ENCODE results near the gene PPP4R4. TPM values are rescaled to one million over a fixed set of nuclear protein-coding genes. Genes with fewer than 3 reads are reported as not detected.

Gene PPP4R4
- total RNA-seq, 2 donors from 2014 or later: 0.22 to 0.75 TPM

- Histone ChIP-seq H3K27me3 (no peaks in the 10 kb centered on the region), H3K36me3 (no peaks in the 10 kb centered on the region), H3K9me3 (peaks cover 0 to 4% of the 10 kb centered on the region in 2 donors), H3K4me1 (peaks cover 0 to 8% of the 10 kb centered on the region in 2 donors), H3K4me3 (no peak overlapping the region), H3K27ac (no peak overlapping the region)
- no peak for TF ChIP-seq CTCF (IDR thresholded peaks at IDR 0.05)
- DNase-seq (ENCODE audit: low spot score): no peak
Observed at GRCh38 chr14:94312481-94313246, 138.5 kb downstream of the PPP4R4 start.

GRCh38 chr14:94313991-94314655 lies 140.0 kb downstream of the PPP4R4 start:
- Histone ChIP-seq H3K36me3 (no peaks in the 10 kb centered on the region), H3K4me1 (peaks cover 0 to 8% of the 10 kb centered on the region in 2 donors), H3K27ac (no peak overlapping the region), H3K9me3 (peaks cover 0 to 7% of the 10 kb centered on the region in 2 donors), H3K4me3 (no peak overlapping the region), H3K27me3 (no peaks in the 10 kb centered on the region)
- no peak for TF ChIP-seq CTCF (IDR thresholded peaks at IDR 0.05)
- peak; percentile 58 for DNase-seq (ENCODE audit: low spot score)

GRCh38 chr14:94314890-94315289 lies 140.8 kb downstream of the PPP4R4 start:
- Histone ChIP-seq H3K9me3 (peaks cover 0 to 7% of the 10 kb centered on the region in 2 donors), H3K27me3 (no peaks in the 10 kb centered on the region), H3K36me3 (no peaks in the 10 kb centered on the region), H3K4me3 (no peak overlapping the region), H3K27ac (no peak overlapping the region), H3K4me1 (peaks cover 0 to 8% of the 10 kb centered on the region in 2 donors)
- no peak for DNase-seq (ENCODE audit: low spot score)
- TF ChIP-seq CTCF (IDR thresholded peaks at IDR 0.05): no peak

GRCh38 chr14:94316692-94317091 lies 142.6 kb downstream of the PPP4R4 start:
- no peaks in the 10 kb centered on the region for H3K36me3 ChIP-seq
- peak overlapping the region in 1 of 2 donors; percentile 51 for H3K27ac ChIP-seq
- DNase-seq (ENCODE audit: low spot score): no peak
- no peaks in the 10 kb centered on the region for H3K27me3 ChIP-seq
- H3K4me3 ChIP-seq: no peak overlapping the region
- no peak for TF ChIP-seq CTCF (IDR thresholded peaks at IDR 0.05)
- peaks cover 0 to 7% of the 10 kb centered on the region in 2 donors for H3K9me3 ChIP-seq
- peaks cover 0 to 8% of the 10 kb centered on the region in 2 donors for H3K4me1 ChIP-seq

GRCh38 chr14:94317259-94317658 lies 143.1 kb downstream of the PPP4R4 start:
- Histone ChIP-seq H3K27me3 (no peaks in the 10 kb centered on the region), H3K9me3 (peaks cover 0 to 7% of the 10 kb centered on the region in 2 donors), H3K27ac (peak overlapping the region in 1 of 2 donors; percentile 51), H3K4me1 (peaks cover 0 to 8% of the 10 kb centered on the region in 2 donors), H3K36me3 (no peaks in the 10 kb centered on the region), H3K4me3 (no peak overlapping the region)
- peak; percentile 60 for DNase-seq (ENCODE audit: low spot score)
- no peak for TF ChIP-seq CTCF (IDR thresholded peaks at IDR 0.05)
